GM23248 (cell line): ENCODE measurements around the gene TBC1D2. TPM values are rescaled to one million over a fixed set of nuclear protein-coding genes. Genes with fewer than 3 reads are reported as not detected.

Experiments
- DNase-seq: peaks from one replicate; pipeline ENCODE4 v3.0.0-alpha.2; 2015
- H2AFZ ChIP-seq: fragments of 200-600 bp; sonication (generic); 2 replicates; pipeline ENCODE4 v1.6.1; 2016; ENCODE audit warnings: antibody characterized with exemption
- H3F3A ChIP-seq: fragments of 200-600 bp; sonication (generic); 2 replicates; pipeline ENCODE4 v1.6.1; 2016; ENCODE audit warnings: mild to moderate bottlenecking, antibody characterized with exemption, mixed run types; ENCODE audit not compliant: insufficient read depth
- H3K27ac ChIP-seq: fragments of 200-600 bp; sonication (generic); 2 replicates; pipeline ENCODE4 v1.5.1; 2016; ENCODE audit warnings: mild to moderate bottlenecking
- H3K27me3 ChIP-seq: fragments of 200-600 bp; sonication (generic); replicated peaks from 2 replicates; pipeline ENCODE4 v1.6.1; 2016; ENCODE audit warnings: mild to moderate bottlenecking; ENCODE audit not compliant: insufficient read depth
- H3K36me3 ChIP-seq: fragments of 200-600 bp; sonication (generic); 2 replicates; pipeline ENCODE4 v1.6.1; 2016; ENCODE audit warnings: low read depth, mild to moderate bottlenecking
- H3K4me1 ChIP-seq: fragments of 200-600 bp; sonication (generic); 2 replicates; pipeline ENCODE4 v1.6.1; 2016; ENCODE audit warnings: mild to moderate bottlenecking; ENCODE audit not compliant: insufficient read depth
- H3K4me2 ChIP-seq: fragments of 200-600 bp; sonication (generic); one replicate; pipeline ENCODE4 v1.6.1; 2016; ENCODE audit warnings: mild to moderate bottlenecking; ENCODE audit not compliant: unreplicated experiment
- H3K4me3 ChIP-seq: fragments of 200-600 bp; sonication (generic); 2 replicates; pipeline ENCODE4 v1.5.1; 2016; ENCODE audit warnings: mild to moderate bottlenecking
- H3K79me2 ChIP-seq: fragments of 200-600 bp; sonication (generic); 2 replicates; pipeline ENCODE4 v1.6.1; 2016; ENCODE audit warnings: mild to moderate bottlenecking; ENCODE audit not compliant: insufficient read depth
- H3K9ac ChIP-seq: fragments of 200-600 bp; sonication (generic); 2 replicates; pipeline ENCODE4 v1.6.1; 2016; ENCODE audit warnings: mild to moderate bottlenecking
- H3K9me2 ChIP-seq: fragments of 200-600 bp; sonication (generic); 2 replicates; pipeline ENCODE4 v1.6.1; 2016; ENCODE audit warnings: mixed run types, mild to moderate bottlenecking, moderate library complexity; ENCODE audit not compliant: insufficient read depth
- H3K9me3 ChIP-seq: fragments of 200-600 bp; sonication (generic); one replicate; pipeline ENCODE4 v1.6.1; 2017; ENCODE audit warnings: low read depth
- H4K20me1 ChIP-seq: fragments of 200-600 bp; sonication (generic); 2 replicates; pipeline ENCODE4 v1.6.0; 2016; ENCODE audit not compliant: insufficient read depth
- EZH2 ChIP-seq: fragments of 200-600 bp; sonication (generic); IDR thresholded peaks from 2 replicates; pipeline ENCODE4 v1.6.1; 2018; ENCODE audit warnings: antibody characterized with exemption, mild to moderate bottlenecking; ENCODE audit not compliant: insufficient read depth, poor library complexity, severe bottlenecking
- EZH2phosphoT487 ChIP-seq: fragments of 200-600 bp; sonication (generic); IDR thresholded peaks from 2 replicates; pipeline ENCODE4 v1.6.1; 2018; ENCODE audit warnings: antibody characterized with exemption, moderate library complexity, mild to moderate bottlenecking, low read depth; ENCODE audit not compliant: insufficient read depth
- WGBS, 2 experiments: methylation state at CpG; one replicate each; pipeline ENCODE4 v1.1.6; 2015 to 2017; ENCODE audit warnings: low lambda C conversion rate in 2 of 2, low coverage in 1 of 2; ENCODE audit errors: missing lambda C conversion rate in 2 of 2; 5-methylcytosine and 5-hydroxymethylcytosine counted together
- in situ Hi-C: fragments of 300-500 bp; cut with MboI; formaldehyde crosslinking; loops from 2 replicates; pipeline ENCODE4 v1.15.0; 2020
- polyA plus RNA-seq: library from polyadenylated mRNA; unstranded; fragments of >200 nt; fragmentation: Nextera tagmentation; extraction: Ambion mirVana; gene quantifications from 2 replicates; pipeline ENCODE4 v1.2.1, GENCODE V29; 2016
- total RNA-seq: library from RNA; depleted of rRNA; stranded (reverse); fragments of >200 nt; shearing (Covaris generic); gene quantifications from 2 replicates; pipeline ENCODE4 v1.2.3, GENCODE V29; 2014

The TBC1D2 gene
- total and polyA plus RNA-seq, 2 experiments from 2014 or later: 58.4 to 58.9 TPM

DNA sequence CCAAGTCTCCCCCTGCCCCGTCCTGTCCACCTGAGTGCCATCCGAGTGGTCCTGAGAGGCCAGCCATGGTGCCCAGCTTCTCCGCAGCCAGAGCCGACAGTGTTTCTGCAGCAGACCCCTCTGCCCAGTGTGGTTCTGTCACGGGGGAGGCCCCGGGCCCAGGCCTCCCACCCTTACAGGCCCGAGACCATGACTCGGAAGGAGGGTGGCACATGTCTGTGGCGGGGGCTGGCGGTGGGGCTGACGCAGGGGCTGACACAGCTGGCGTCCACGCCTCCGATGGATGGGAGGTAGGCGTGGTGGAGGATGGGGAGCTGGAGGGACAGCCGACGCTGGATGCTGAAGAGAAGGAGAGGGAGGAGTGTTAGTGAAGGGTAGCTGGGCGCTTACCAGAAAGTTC is 35.0 kb upstream of the TBC1D2 start:
- WGBS, 2 experiments: 85 to 86% methylated on average over 13 to 18 of the region's 18 CpGs
- H3K27ac ChIP-seq: no peak overlapping the region
- DNase-seq: no peak
- H2AFZ ChIP-seq: no peak overlapping the region
- no peaks in the 10 kb centered on the region for H4K20me1 ChIP-seq
- H3K79me2 ChIP-seq: no peaks in the 10 kb centered on the region
- no peak overlapping the region for H3K4me3 ChIP-seq
- H3K9ac ChIP-seq: no peak overlapping the region
- TF ChIP-seq EZH2phosphoT487 (no peak), EZH2 (no peak)
- H3K27me3 ChIP-seq: no peaks in the 10 kb centered on the region
- H3K9me2 ChIP-seq: no peaks in the 10 kb centered on the region
- H3F3A ChIP-seq: no peaks in the 10 kb centered on the region
- in situ Hi-C loops: no loop called here
- H3K36me3 ChIP-seq: no peaks in the 10 kb centered on the region; the same call in 1 of the 2 replicates
- H3K9me3 ChIP-seq: no peaks in the 10 kb centered on the region
- H3K4me1 ChIP-seq: no peaks in the 10 kb centered on the region
- H3K4me2 ChIP-seq: no peak overlapping the region

DNA sequence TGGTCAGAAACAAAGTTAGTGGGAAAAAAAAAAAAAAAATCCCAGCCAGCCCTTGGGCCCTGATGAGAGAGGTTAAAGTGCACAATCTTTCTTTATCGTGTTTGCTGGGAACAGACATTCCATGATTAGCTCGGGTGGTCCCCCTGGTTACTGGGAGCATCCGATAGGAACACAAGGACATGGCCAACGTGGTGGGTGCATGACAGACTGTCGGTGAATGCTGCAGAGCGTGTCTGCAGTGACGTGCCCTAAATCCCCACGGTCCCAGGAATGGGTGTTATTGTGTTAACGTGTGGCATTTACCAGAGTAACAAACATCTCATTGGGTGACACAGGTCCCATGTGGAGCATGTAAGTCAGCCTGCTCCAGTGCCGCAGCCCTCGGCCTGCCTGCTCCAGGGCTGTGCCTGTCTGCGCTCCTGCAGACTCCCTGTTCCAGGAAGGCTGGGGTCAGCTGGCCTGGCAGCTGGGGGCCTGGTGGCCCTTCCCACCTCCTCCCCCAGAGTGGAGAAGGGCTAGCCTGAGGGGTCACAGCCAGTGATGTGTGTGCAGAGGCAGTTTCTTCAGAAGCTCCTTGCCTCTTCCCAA is 34.3 kb upstream of the TBC1D2 start:
- H3F3A ChIP-seq: no peaks in the 10 kb centered on the region
- WGBS, 2 experiments: 78 to 84% methylated on average over 12 of the region's 12 CpGs
- H3K36me3 ChIP-seq: no peaks in the 10 kb centered on the region
- no peaks in the 10 kb centered on the region for H3K4me1 ChIP-seq
- no peaks in the 10 kb centered on the region for H4K20me1 ChIP-seq
- H3K4me3 ChIP-seq: no peak overlapping the region
- no peak for TF ChIP-seq EZH2
- TF ChIP-seq EZH2phosphoT487: no peak
- H3K9ac ChIP-seq: no peak overlapping the region
- H2AFZ ChIP-seq: no peak overlapping the region
- no peaks in the 10 kb centered on the region for H3K9me3 ChIP-seq
- in situ Hi-C loops: no loop called here
- no peaks in the 10 kb centered on the region for H3K79me2 ChIP-seq
- no peaks in the 10 kb centered on the region for H3K9me2 ChIP-seq
- no peak overlapping the region for H3K4me2 ChIP-seq
- no peak for DNase-seq
- no peak overlapping the region for H3K27ac ChIP-seq
- no peaks in the 10 kb centered on the region for H3K27me3 ChIP-seq

DNA sequence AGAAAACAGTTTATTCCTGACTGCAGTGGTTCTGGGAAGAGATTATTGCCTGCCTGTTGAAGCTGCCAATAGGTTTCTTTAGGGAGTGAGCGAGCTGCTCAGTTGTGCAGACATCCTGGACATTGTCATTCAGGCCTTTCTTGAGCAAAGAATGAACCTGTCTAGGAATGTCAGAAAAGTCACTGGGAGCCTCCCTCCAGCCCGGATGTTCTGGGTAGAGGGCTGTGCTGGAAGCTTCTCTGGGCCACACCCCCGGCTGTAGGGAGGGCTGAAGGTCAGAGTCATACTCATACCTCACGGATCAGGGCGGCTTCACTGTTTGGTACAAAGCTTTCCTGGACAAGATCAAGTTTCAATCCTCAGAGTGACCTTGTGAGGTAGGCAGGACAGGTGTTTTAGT is 33.4 kb upstream of the TBC1D2 start:
- no peaks in the 10 kb centered on the region for H3K79me2 ChIP-seq
- H3K27ac ChIP-seq: no peak overlapping the region
- in situ Hi-C loops: no loop called here
- no peaks in the 10 kb centered on the region for H3K4me1 ChIP-seq
- WGBS, 2 experiments: 71 to 87% methylated on average over 5 of the region's 5 CpGs
- no peaks in the 10 kb centered on the region for H3K9me3 ChIP-seq
- DNase-seq: no peak
- H4K20me1 ChIP-seq: no peaks in the 10 kb centered on the region
- no peak overlapping the region for H3K9ac ChIP-seq
- H2AFZ ChIP-seq: no peak overlapping the region
- no peak overlapping the region for H3K4me2 ChIP-seq
- no peak overlapping the region for H3K4me3 ChIP-seq
- H3F3A ChIP-seq: no peaks in the 10 kb centered on the region
- no peaks in the 10 kb centered on the region for H3K36me3 ChIP-seq
- H3K27me3 ChIP-seq: no peaks in the 10 kb centered on the region
- no peaks in the 10 kb centered on the region for H3K9me2 ChIP-seq
- TF ChIP-seq EZH2phosphoT487 (no peak), EZH2 (no peak)

DNA sequence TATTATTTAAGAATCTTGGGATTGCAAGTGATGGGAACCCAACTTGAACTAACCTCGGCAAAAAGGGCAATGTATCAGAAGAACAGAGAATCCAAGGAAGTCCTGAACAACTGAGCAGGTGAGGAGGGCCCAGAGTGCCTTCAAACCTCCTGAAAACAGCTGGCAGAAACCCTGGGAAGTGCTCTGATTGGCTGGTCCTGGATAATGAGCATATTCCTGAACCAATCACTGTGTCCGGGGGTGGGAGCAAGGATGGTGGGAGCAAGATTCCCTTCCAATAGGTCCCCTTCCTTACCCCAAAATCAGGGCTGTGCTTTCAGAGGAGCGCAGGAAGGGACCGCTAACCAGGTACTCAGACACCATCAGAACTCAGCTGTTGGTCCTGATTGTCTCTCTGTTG is 31.9 kb upstream of the TBC1D2 start:
- no peaks in the 10 kb centered on the region for H3K9me3 ChIP-seq
- H3K79me2 ChIP-seq: no peaks in the 10 kb centered on the region
- 95 to 96% methylated on average over 4 of the region's 4 CpGs for WGBS, 2 experiments
- H2AFZ ChIP-seq: no peak overlapping the region
- H3K27ac ChIP-seq: no peak overlapping the region
- no peaks in the 10 kb centered on the region for H3K27me3 ChIP-seq
- no peaks in the 10 kb centered on the region for H3K9me2 ChIP-seq
- H3K9ac ChIP-seq: no peak overlapping the region
- in situ Hi-C loops: no loop called here
- no peaks in the 10 kb centered on the region for H3K36me3 ChIP-seq
- no peak overlapping the region for H3K4me3 ChIP-seq
- H3K4me2 ChIP-seq: no peak overlapping the region
- no peaks in the 10 kb centered on the region for H4K20me1 ChIP-seq
- no peaks in the 10 kb centered on the region for H3F3A ChIP-seq
- no peak for TF ChIP-seq EZH2phosphoT487
- no peak for TF ChIP-seq EZH2
- H3K4me1 ChIP-seq: no peaks in the 10 kb centered on the region
- no peak for DNase-seq

DNA sequence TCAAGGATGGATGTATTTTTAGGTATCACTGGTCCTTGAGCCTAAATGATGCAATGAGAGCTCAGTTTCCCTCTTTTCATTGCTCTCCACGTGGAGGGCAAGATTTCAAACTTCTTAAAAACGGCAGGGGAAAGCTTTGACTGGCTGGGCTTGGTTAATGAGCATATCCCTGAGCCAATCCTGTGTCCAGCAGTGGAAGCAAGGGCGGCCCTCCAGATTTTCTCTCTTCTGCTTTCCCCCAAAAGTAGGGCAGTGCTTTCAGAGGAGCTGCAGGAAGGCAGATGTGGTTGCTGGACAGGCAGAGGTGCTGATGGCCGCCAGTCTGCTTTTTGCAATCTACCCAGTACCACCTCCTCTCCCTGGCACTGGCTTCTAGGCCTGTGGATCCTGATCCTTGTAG is 30.0 kb upstream of the TBC1D2 start:
- H4K20me1 ChIP-seq: no peaks in the 10 kb centered on the region
- no peak overlapping the region for H3K27ac ChIP-seq
- no peaks in the 10 kb centered on the region for H3K4me1 ChIP-seq
- no peaks in the 10 kb centered on the region for H3K79me2 ChIP-seq
- no peaks in the 10 kb centered on the region for H3K36me3 ChIP-seq
- H3K9ac ChIP-seq: no peak overlapping the region
- in situ Hi-C loops: no loop called here
- no peaks in the 10 kb centered on the region; the same call in 1 of the 2 replicates for H3K27me3 ChIP-seq
- no peaks in the 10 kb centered on the region for H3F3A ChIP-seq
- no peak overlapping the region for H3K4me3 ChIP-seq
- no peak overlapping the region for H2AFZ ChIP-seq
- no peak for TF ChIP-seq EZH2
- TF ChIP-seq EZH2phosphoT487: no peak
- no peak overlapping the region for H3K4me2 ChIP-seq
- no peak for DNase-seq
- H3K9me3 ChIP-seq: no peaks in the 10 kb centered on the region
- no peaks in the 10 kb centered on the region for H3K9me2 ChIP-seq
- 36 to 42% methylated on average over 4 of the region's 4 CpGs for WGBS, 2 experiments
